B cell (primary cell): ENCODE results near the gene DNAH6.

Source experiments
- EZH2 ChIP-seq: IDR thresholded peaks from 2 replicates; pipeline ENCODE4 v1.6.1; 2012; ENCODE audit warnings: borderline replicate concordance, low read depth, mild to moderate bottlenecking, moderate library complexity, low read length; ENCODE audit not compliant: insufficient read depth, poor library complexity, severe bottlenecking
- TF ChIP-seq, protein P1 (sequence below): fragments of 200-600 bp; IDR thresholded peaks from one replicate; pipeline ENCODE4 v1.8.0; 2022; ENCODE audit warnings: antibody characterized with exemption, mild to moderate bottlenecking

DNA sequence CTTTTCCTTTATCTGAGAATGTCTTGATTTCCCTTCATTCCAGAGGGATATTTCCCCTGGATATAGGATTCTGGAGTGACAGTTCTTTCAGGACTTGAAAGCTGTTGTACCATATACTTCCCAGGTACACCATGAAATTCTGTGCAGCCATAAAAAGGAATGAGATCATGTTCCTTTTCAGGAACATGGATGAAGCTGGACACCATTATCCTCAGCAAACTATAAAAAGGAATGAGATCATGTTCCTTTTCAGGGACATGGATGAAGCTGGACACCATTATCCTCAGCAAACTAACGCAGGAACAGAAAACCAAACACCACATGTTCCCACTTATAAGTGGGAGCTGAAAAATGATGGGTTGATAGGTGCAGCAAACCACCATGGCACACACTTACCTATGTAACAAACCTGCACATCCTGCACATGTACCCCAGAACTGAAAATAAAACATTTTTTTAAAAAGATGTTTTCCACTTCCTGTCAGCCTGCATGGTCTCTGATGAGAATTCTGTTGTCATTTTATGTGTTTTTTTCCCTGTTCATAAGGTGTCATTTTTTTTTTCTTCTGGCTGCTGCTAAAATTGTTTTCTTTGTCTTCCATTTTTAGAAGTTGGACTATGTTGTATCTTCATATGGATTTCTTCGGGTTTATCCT, 133.3 kb downstream of the DNAH6 start:
- TF ChIP-seq, protein P1, sequence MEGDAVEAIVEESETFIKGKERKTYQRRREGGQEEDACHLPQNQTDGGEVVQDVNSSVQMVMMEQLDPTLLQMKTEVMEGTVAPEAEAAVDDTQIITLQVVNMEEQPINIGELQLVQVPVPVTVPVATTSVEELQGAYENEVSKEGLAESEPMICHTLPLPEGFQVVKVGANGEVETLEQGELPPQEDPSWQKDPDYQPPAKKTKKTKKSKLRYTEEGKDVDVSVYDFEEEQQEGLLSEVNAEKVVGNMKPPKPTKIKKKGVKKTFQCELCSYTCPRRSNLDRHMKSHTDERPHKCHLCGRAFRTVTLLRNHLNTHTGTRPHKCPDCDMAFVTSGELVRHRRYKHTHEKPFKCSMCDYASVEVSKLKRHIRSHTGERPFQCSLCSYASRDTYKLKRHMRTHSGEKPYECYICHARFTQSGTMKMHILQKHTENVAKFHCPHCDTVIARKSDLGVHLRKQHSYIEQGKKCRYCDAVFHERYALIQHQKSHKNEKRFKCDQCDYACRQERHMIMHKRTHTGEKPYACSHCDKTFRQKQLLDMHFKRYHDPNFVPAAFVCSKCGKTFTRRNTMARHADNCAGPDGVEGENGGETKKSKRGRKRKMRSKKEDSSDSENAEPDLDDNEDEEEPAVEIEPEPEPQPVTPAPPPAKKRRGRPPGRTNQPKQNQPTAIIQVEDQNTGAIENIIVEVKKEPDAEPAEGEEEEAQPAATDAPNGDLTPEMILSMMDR: no peak
- TF ChIP-seq EZH2: no peak
